Measurements from ENCODE around the gene AMPD2. TPM values are rescaled to one million over a fixed set of nuclear protein-coding genes. Genes with fewer than 3 reads are reported as not detected.

The AMPD2 gene
- total RNA-seq, 1 experiment from 2014 or later: 79.8 TPM

DNA sequence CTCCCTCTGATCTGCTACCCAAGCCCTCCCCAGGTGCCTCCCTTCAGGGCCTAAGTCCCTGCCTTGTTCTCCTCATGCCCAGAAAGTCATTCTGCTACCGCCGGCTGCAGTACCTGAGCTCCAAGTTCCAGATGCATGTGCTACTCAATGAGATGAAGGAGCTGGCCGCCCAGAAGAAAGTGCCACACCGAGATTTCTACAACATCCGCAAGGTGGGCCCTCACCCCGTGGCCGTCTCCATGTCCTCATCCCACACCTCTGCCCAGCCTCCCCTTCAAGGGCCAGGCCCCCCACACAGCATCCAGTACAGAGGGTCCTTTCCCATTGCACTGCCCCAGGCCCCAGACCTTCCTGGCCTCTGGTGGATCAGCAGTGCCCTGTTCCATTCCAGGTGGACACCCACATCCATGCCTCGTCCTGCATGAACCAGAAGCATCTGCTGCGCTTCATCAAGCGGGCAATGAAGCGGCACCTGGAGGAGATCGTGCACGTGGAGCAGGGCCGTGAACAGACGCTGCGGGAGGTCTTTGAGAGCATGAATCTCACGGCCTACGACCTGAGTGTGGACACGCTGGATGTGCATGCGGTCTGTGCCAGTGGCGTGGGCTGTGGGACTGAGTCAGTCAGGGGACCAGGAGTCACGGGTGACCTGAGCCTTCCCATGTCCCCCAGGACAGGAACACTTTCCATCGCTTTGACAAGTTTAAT lies 8.2 kb downstream of the AMPD2 start:
- ATAC-seq: no peak
- Mint-ChIP-seq H3K4me3 (no peak overlapping the region), H3K27me3 (ENCODE audit: low read depth) (no peaks in the 10 kb centered on the region), H3K36me3 (peaks cover 30% of the 10 kb centered on the region), H3K9me3 (no peaks in the 10 kb centered on the region), H3K4me1 (peaks cover 11% of the 10 kb centered on the region; the same call in 1 of the 2 replicates), H3K27ac (no peak overlapping the region)
- no peak for TF ChIP-seq ZNF396 (CRISPR knock-in tag; IDR thresholded peaks at IDR 0.05; ENCODE audit: borderline replicate concordance)
- TF ChIP-seq, protein P1, sequence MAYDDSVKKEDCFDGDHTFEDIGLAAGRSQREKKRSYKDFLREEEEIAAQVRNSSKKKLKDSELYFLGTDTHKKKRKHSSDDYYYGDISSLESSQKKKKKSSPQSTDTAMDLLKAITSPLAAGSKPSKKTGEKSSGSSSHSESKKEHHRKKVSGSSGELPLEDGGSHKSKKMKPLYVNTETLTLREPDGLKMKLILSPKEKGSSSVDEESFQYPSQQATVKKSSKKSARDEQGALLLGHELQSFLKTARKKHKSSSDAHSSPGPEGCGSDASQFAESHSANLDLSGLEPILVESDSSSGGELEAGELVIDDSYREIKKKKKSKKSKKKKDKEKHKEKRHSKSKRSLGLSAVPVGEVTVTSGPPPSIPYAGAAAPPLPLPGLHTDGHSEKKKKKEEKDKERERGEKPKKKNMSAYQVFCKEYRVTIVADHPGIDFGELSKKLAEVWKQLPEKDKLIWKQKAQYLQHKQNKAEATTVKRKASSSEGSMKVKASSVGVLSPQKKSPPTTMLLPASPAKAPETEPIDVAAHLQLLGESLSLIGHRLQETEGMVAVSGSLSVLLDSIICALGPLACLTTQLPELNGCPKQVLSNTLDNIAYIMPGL (CRISPR knock-in tag; IDR thresholded peaks at IDR 0.05): no peak
- TF ChIP-seq, protein P2, sequence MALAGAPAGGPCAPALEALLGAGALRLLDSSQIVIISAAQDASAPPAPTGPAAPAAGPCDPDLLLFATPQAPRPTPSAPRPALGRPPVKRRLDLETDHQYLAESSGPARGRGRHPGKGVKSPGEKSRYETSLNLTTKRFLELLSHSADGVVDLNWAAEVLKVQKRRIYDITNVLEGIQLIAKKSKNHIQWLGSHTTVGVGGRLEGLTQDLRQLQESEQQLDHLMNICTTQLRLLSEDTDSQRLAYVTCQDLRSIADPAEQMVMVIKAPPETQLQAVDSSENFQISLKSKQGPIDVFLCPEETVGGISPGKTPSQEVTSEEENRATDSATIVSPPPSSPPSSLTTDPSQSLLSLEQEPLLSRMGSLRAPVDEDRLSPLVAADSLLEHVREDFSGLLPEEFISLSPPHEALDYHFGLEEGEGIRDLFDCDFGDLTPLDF (CRISPR knock-in tag; IDR thresholded peaks at IDR 0.05): no peak
- POLR2A ChIA-PET: no interaction called here
- CTCF ChIA-PET: interaction anchor here (0.5 to 4.6 kb wide), 3 partner anchors 12 to 28 kb away, joined by 3 to 80 read pairs (median 4); partner anchors contain the start of gene GSTM4
- no peak for DNase-seq (ENCODE audit: low spot score)

DNA sequence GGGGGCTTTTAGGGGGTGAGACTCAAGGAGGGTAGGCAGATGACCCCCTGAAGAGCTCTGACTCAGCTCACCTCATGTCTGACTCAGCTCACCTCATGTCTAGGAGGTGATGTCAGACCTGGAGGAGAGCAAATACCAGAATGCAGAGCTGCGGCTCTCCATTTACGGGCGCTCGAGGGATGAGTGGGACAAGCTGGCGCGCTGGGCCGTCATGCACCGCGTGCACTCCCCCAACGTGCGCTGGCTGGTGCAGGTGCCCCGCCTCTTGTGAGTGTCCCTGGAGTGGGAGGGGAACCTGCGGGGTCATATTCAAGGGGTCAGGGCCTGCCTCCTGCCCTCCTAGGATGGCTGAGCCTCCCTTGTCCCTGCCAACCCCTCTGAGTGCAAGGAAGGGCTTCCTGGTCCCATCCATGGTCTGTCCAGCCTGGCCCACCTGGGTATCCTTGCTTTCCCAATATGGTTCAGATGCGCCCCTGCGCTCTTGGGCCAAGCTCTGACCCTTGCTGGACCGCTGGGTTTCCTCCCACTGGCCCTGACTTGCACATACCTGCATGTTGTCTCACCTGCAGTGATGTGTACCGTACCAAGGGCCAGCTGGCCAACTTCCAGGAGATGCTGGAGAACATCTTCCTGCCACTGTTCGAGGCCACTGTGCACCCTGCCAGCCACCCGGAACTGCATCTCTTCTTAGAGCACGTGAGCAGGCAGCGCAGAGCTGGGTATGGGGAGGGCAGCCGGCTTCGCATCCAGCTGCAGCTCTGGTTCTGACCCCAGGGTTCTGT lies 9.1 kb downstream of the AMPD2 start:
- TF ChIP-seq ESRRA (CRISPR knock-in tag; IDR thresholded peaks at IDR 0.05; ENCODE audit: borderline replicate concordance) (no peak), RELA (CRISPR knock-in tag; IDR thresholded peaks at IDR 0.05; ENCODE audit: borderline replicate concordance) (no peak), MYBL2 (CRISPR knock-in tag; IDR thresholded peaks at IDR 0.05) (no peak), SMAD3 (CRISPR knock-in tag; IDR thresholded peaks at IDR 0.05; ENCODE audit: borderline replicate concordance) (no peak)
- TF ChIP-seq, protein P3, sequence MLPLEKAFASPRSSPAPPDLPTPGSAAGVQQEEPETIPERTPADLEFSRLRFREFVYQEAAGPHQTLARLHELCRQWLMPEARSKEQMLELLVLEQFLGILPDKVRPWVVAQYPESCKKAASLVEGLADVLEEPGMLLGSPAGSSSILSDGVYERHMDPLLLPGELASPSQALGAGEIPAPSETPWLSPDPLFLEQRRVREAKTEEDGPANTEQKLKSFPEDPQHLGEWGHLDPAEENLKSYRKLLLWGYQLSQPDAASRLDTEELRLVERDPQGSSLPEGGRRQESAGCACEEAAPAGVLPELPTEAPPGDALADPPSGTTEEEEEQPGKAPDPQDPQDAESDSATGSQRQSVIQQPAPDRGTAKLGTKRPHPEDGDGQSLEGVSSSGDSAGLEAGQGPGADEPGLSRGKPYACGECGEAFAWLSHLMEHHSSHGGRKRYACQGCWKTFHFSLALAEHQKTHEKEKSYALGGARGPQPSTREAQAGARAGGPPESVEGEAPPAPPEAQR (CRISPR knock-in tag; IDR thresholded peaks at IDR 0.05): no peak
- TF ChIP-seq, protein P4, sequence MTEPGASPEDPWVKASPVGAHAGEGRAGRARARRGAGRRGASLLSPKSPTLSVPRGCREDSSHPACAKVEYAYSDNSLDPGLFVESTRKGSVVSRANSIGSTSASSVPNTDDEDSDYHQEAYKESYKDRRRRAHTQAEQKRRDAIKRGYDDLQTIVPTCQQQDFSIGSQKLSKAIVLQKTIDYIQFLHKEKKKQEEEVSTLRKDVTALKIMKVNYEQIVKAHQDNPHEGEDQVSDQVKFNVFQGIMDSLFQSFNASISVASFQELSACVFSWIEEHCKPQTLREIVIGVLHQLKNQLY (CRISPR knock-in tag; IDR thresholded peaks at IDR 0.05): no peak
- DNase-seq (ENCODE audit: low spot score): no peak
- Mint-ChIP-seq H3K27me3 (ENCODE audit: low read depth) (no peaks in the 10 kb centered on the region), H3K27ac (no peak overlapping the region), H3K4me3 (no peak overlapping the region), H3K4me1 (peaks cover 9% of the 10 kb centered on the region; the same call in 1 of the 2 replicates), H3K36me3 (peaks cover 30% of the 10 kb centered on the region), H3K9me3 (no peaks in the 10 kb centered on the region)
- CTCF ChIA-PET: interaction anchor here (0.5 to 4.6 kb wide), 6 partner anchors 9 to 82 kb away, joined by 4 to 80 read pairs (median 18); partner anchors contain the start of genes AMPD2, GNAT2 and GSTM4
- POLR2A ChIA-PET: no interaction called here
- no peak for ATAC-seq

DNA sequence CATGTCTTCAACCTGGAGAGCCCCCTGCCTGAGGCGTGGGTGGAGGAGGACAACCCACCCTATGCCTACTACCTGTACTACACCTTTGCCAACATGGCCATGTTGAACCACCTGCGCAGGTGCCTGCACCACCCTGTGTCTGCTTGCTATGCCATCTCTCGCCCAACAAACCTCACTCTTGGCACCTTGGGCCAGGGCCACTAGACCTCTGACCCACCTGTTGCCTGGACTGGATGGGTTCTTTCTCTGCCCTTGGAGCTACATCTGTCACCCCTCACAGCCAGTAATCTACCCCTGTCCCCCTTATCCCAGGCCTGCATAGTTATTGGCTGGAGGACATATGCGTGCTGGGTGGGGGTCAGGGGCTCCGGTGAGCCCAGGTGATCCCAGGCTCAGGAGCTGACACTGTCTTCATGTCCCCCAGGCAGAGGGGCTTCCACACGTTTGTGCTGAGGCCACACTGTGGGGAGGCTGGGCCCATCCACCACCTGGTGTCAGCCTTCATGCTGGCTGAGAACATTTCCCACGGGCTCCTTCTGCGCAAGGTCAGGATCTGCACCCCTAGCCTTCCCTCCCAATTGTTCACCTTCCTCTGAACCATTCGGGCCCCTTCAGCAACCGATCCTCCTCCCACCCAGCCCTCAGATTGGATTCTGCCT lies 9.9 kb downstream of the AMPD2 start:
- ChIA-PET POLR2A (no interaction called here), CTCF (interaction anchor here (0.5 to 4.6 kb wide), 28 partner anchors 7 to 405 kb away, joined by 3 to 100 read pairs (median 8); partner anchors contain the start of genes AHCYL1, AMPD2, GNAI3 and GNAT2)
- no peak for TF ChIP-seq NR3C1 (CRISPR knock-in tag; conservative IDR thresholded peaks at IDR 0.05; ENCODE audit: low read depth)
- no peak for TF ChIP-seq ESRRA (CRISPR knock-in tag; IDR thresholded peaks at IDR 0.05; ENCODE audit: borderline replicate concordance)
- TF ChIP-seq PRRX2 (CRISPR knock-in tag; IDR thresholded peaks at IDR 0.05): no peak
- no peak for TF ChIP-seq MXD4 (CRISPR knock-in tag; IDR thresholded peaks at IDR 0.05; ENCODE audit: borderline replicate concordance)
- no peak for TF ChIP-seq ZNF263 (CRISPR knock-in tag; IDR thresholded peaks at IDR 0.05; ENCODE audit: low read depth)
- no peak for TF ChIP-seq GTF2I (CRISPR knock-in tag; conservative IDR thresholded peaks at IDR 0.05)
- TF ChIP-seq, protein P5, sequence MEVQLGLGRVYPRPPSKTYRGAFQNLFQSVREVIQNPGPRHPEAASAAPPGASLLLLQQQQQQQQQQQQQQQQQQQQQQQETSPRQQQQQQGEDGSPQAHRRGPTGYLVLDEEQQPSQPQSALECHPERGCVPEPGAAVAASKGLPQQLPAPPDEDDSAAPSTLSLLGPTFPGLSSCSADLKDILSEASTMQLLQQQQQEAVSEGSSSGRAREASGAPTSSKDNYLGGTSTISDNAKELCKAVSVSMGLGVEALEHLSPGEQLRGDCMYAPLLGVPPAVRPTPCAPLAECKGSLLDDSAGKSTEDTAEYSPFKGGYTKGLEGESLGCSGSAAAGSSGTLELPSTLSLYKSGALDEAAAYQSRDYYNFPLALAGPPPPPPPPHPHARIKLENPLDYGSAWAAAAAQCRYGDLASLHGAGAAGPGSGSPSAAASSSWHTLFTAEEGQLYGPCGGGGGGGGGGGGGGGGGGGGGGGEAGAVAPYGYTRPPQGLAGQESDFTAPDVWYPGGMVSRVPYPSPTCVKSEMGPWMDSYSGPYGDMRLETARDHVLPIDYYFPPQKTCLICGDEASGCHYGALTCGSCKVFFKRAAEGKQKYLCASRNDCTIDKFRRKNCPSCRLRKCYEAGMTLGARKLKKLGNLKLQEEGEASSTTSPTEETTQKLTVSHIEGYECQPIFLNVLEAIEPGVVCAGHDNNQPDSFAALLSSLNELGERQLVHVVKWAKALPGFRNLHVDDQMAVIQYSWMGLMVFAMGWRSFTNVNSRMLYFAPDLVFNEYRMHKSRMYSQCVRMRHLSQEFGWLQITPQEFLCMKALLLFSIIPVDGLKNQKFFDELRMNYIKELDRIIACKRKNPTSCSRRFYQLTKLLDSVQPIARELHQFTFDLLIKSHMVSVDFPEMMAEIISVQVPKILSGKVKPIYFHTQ (CRISPR knock-in tag; IDR thresholded peaks at IDR 0.05): no peak
- TF ChIP-seq ZNF423 (CRISPR knock-in tag; IDR thresholded peaks at IDR 0.05): no peak
- TF ChIP-seq TP53 (CRISPR knock-in tag; IDR thresholded peaks at IDR 0.05): no peak
- TF ChIP-seq KAT7 (CRISPR knock-in tag; IDR thresholded peaks at IDR 0.05; ENCODE audit: borderline replicate concordance): no peak
- no peaks in the 10 kb centered on the region for H3K27me3 Mint-ChIP-seq (ENCODE audit: low read depth)
- H3K9me3 Mint-ChIP-seq: no peaks in the 10 kb centered on the region
- DNase-seq (ENCODE audit: low spot score) (no peak), ATAC-seq (no peak)
- H3K4me1 Mint-ChIP-seq: peaks cover 10% of the 10 kb centered on the region
- peaks cover 30% of the 10 kb centered on the region for H3K36me3 Mint-ChIP-seq
- 0 out of 2 replicates have a peak overlapping the region, but pooled peaks have one; percentile 57 for H3K27ac Mint-ChIP-seq
- no peak overlapping the region for H3K4me3 Mint-ChIP-seq
